ENCODE results near the gene IGSF6. TPM values are rescaled to one million over a fixed set of nuclear protein-coding genes. Genes with fewer than 3 reads are reported as not detected.
A peak's percentile ranks its signal among the peaks of the same experiment; 100 is the strongest.

IGSF6 gene
- total and polyA plus RNA-seq, 9 of the 15 experiments (the other 6 are each of a cell fraction or from before 2014, with no cell fraction given), result 0.07 TPM; not detected in 8

GRCh38 chr16:21697032-21697431 is 44.6 kb upstream of the IGSF6 start:
- no peak overlapping the region for H3K9ac ChIP-seq (ENCODE audit: insufficient read depth in 1 of 2, low read depth in 2 of 2, low read length in 2 of 2)
- no peak for ATAC-seq

GRCh38 chr16:21694609-21695008 is 42.2 kb upstream of the IGSF6 start:
- Histone ChIP-seq H3K36me3 (ENCODE audit: control insufficient read depth, insufficient read depth, low read length) (no peaks in the 10 kb centered on the region), H3K4me2 (ENCODE audit: insufficient read depth, low read length) (no peak overlapping the region), H3K9me3 (replicated peaks; ENCODE audit: control insufficient read depth, insufficient read depth, low read depth, low read length) (no peaks in the 10 kb centered on the region), H3K4me3 (no peak overlapping the region), H3K9ac (ENCODE audit: insufficient read depth in 1 of 2, low read depth in 2 of 2, low read length in 2 of 2) (no peak overlapping the region), H3K27ac (ENCODE audit: extremely low read depth, low read depth, low read length) (no peak overlapping the region), H3K9me1 (ENCODE audit: control insufficient read depth, insufficient read depth, low read length) (no peaks in the 10 kb centered on the region), H2AFZ (ENCODE audit: low read depth, low read length) (no peak overlapping the region), H3K79me2 (ENCODE audit: control insufficient read depth, insufficient read depth, low read length) (no peaks in the 10 kb centered on the region), H3K4me1 (replicated peaks in 1 of 2; ENCODE audit: control insufficient read depth in 2 of 2, insufficient read depth in 2 of 2, low read length in 2 of 2) (no peaks in the 10 kb centered on the region), H3K27me3 (ENCODE audit: control insufficient read depth in 2 of 2, insufficient read depth in 2 of 2, low read length in 2 of 2) (no peaks in the 10 kb centered on the region; a peak in 3 of 5 replicates), H4K20me1 (replicated peaks; ENCODE audit: control insufficient read depth, insufficient read depth, low read length) (no peaks in the 10 kb centered on the region)
- no TSS peak for BruUV-seq (replicated peaks)
- WGBS (ENCODE audit: insufficient coverage, low coverage, missing lambda C conversion rate), result 2% methylated on average over 4 of the region's 4 CpGs
- FAIRE-seq (no peak), DNase-seq (ENCODE audit: extremely low read depth in 1 of 4, low spot score in 3 of 4) (no peak), ATAC-seq (no peak)
- ChIA-PET CTCF (ENCODE audit: low intra/inter-chr PET ratio) (no interaction called here), POLR2A (interaction anchor here (1.1 to 1.8 kb wide), 2 partner anchors 10 to 46 kb away, joined by 3 to 11 read pairs; no protein-coding TSS in a partner anchor)
- in situ Hi-C loops (cut with MboI) (no loop called here), intact Hi-C loops (cut with micrococcal nuclease) (no loop called here)
- TF ChIP-seq, protein P1, sequence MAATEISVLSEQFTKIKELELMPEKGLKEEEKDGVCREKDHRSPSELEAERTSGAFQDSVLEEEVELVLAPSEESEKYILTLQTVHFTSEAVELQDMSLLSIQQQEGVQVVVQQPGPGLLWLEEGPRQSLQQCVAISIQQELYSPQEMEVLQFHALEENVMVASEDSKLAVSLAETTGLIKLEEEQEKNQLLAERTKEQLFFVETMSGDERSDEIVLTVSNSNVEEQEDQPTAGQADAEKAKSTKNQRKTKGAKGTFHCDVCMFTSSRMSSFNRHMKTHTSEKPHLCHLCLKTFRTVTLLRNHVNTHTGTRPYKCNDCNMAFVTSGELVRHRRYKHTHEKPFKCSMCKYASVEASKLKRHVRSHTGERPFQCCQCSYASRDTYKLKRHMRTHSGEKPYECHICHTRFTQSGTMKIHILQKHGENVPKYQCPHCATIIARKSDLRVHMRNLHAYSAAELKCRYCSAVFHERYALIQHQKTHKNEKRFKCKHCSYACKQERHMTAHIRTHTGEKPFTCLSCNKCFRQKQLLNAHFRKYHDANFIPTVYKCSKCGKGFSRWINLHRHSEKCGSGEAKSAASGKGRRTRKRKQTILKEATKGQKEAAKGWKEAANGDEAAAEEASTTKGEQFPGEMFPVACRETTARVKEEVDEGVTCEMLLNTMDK (IDR thresholded peaks at IDR 0.05; ENCODE audit: borderline replicate concordance, insufficient read depth, low read depth, low read length, poor library complexity, severe bottlenecking), result no peak
- TF ChIP-seq MBD1 (CRISPR knock-in tag; IDR thresholded peaks at IDR 0.05) (no peak), POLR3G (IDR thresholded peaks at IDR 0.05; ENCODE audit: extremely low read depth, insufficient read length, insufficient replicate concordance) (no peak), NFE2L1 (tag; IDR thresholded peaks at IDR 0.05; ENCODE audit: borderline replicate concordance, low read depth) (no peak), RFX1 (IDR thresholded peaks at IDR 0.05) (no peak), NCOA2 (IDR thresholded peaks at IDR 0.05; ENCODE audit: partially characterized antibody in 2 of 2) (no peak), ZFP36 (IDR thresholded peaks at IDR 0.05; ENCODE audit: low read depth, low read length, partially characterized antibody) (no peak), ZNF583 (CRISPR knock-in tag; IDR thresholded peaks at IDR 0.05) (no peak)
- TF ChIP-seq, protein P2, sequence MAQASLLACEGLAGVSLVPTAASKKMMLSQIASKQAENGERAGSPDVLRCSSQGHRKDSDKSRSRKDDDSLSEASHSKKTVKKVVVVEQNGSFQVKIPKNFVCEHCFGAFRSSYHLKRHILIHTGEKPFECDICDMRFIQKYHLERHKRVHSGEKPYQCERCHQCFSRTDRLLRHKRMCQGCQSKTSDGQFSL (CRISPR knock-in tag; IDR thresholded peaks at IDR 0.05), result no peak
- TF ChIP-seq, protein P2 (tag; IDR thresholded peaks at IDR 0.05), result no peak

More at GRCh38 chr16:21697032-21697431, 44.6 kb upstream of the IGSF6 start:
- CTCF ChIA-PET (ENCODE audit: low intra/inter-chr PET ratio), result no interaction called here
- Histone ChIP-seq H3K9me3 (replicated peaks; ENCODE audit: control insufficient read depth, insufficient read depth, low read depth, low read length) (no peaks in the 10 kb centered on the region), H3K4me1 (replicated peaks in 1 of 2; ENCODE audit: control insufficient read depth in 2 of 2, insufficient read depth in 2 of 2, low read length in 2 of 2) (no peaks in the 10 kb centered on the region), H3K4me3 (no peak overlapping the region), H4K20me1 (replicated peaks; ENCODE audit: control insufficient read depth, insufficient read depth, low read length) (no peaks in the 10 kb centered on the region), H2AFZ (ENCODE audit: low read depth, low read length) (no peak overlapping the region), H3K27ac (ENCODE audit: extremely low read depth, low read depth, low read length) (no peak overlapping the region), H3K9me1 (ENCODE audit: control insufficient read depth, insufficient read depth, low read length) (no peaks in the 10 kb centered on the region), H3K36me3 (ENCODE audit: control insufficient read depth, insufficient read depth, low read length) (no peaks in the 10 kb centered on the region), H3K79me2 (ENCODE audit: control insufficient read depth, insufficient read depth, low read length) (no peaks in the 10 kb centered on the region), H3K4me2 (ENCODE audit: insufficient read depth, low read length) (no peak overlapping the region), H3K27me3 (ENCODE audit: control insufficient read depth in 2 of 2, insufficient read depth in 2 of 2, low read length in 2 of 2) (no peaks in the 10 kb centered on the region; a peak in 3 of 5 replicates)
- POLR2A ChIA-PET, result no interaction called here
- in situ Hi-C loops (cut with MboI) (no loop called here), intact Hi-C loops (cut with micrococcal nuclease) (no loop called here)
- TF ChIP-seq CEBPB (tag; IDR thresholded peaks at IDR 0.05) (0 out of 2 replicates have a peak, but pooled peaks have one; percentile 10), THRAP3 (IDR thresholded peaks at IDR 0.05; ENCODE audit: borderline replicate concordance) (no peak)
- 6% methylated on average over 4 of the region's 5 CpGs for WGBS (ENCODE audit: insufficient coverage, low coverage, missing lambda C conversion rate)
- FAIRE-seq, result no peak
- no TSS peak for BruUV-seq (replicated peaks)
- no peak for DNase-seq (ENCODE audit: extremely low read depth in 1 of 4, low spot score in 3 of 4)
